KMS-11 (cell line): Measurements from ENCODE around the gene CCDC88B.

Experiments
- H2AFZ ChIP-seq: fragments of 200-600 bp; sonication (generic); 2 replicates; pipeline ENCODE4 v1.6.1; 2016; ENCODE audit warnings: antibody characterized with exemption, mixed run types, low read depth
- H3K27ac ChIP-seq: fragments of 200-600 bp; sonication (generic); 2 replicates; pipeline ENCODE4 v1.6.1; 2016; ENCODE audit warnings: mild to moderate bottlenecking, mixed run types
- H3K27me3 ChIP-seq: fragments of 200-600 bp; sonication (generic); 2 replicates; pipeline ENCODE4 v1.6.1; 2017; ENCODE audit warnings: mild to moderate bottlenecking, low read depth, mixed run types, moderate library complexity; ENCODE audit not compliant: insufficient read depth
- H3K36me3 ChIP-seq: fragments of 200-600 bp; sonication (generic); 2 replicates; pipeline ENCODE4 v1.6.1; 2017; ENCODE audit warnings: mild to moderate bottlenecking, mixed run types; ENCODE audit not compliant: insufficient read depth
- H3K4me1 ChIP-seq: fragments of 200-600 bp; sonication (generic); 2 replicates; pipeline ENCODE4 v1.6.1; 2016; ENCODE audit warnings: mild to moderate bottlenecking, low read depth, mixed run types; ENCODE audit not compliant: poor library complexity, severe bottlenecking
- H3K4me2 ChIP-seq: fragments of 200-600 bp; sonication (generic); 2 replicates; pipeline ENCODE4 v1.7.0; 2016; ENCODE audit warnings: mild to moderate bottlenecking, mixed run types
- H3K4me3 ChIP-seq: fragments of 200-600 bp; sonication (generic); IDR thresholded peaks from 2 replicates; pipeline ENCODE4 v1.6.1; 2017; ENCODE audit warnings: low read depth, low read length, mixed read lengths; ENCODE audit not compliant: insufficient read depth
- H3K79me2 ChIP-seq: fragments of 200-600 bp; sonication (generic); 2 replicates; pipeline ENCODE4 v1.6.1; 2016; ENCODE audit warnings: low read depth, mixed run types; ENCODE audit not compliant: insufficient read depth
- H3K9ac ChIP-seq: fragments of 200-600 bp; sonication (generic); 2 replicates; pipeline ENCODE4 v1.6.1; 2016; ENCODE audit warnings: mild to moderate bottlenecking, mixed run types
- H4K20me1 ChIP-seq: fragments of 200-600 bp; sonication (generic); 2 replicates; pipeline ENCODE4 v1.6.1; 2016; ENCODE audit warnings: mild to moderate bottlenecking, mixed run types; ENCODE audit not compliant: insufficient read depth
- TF ChIP-seq, protein P1 (sequence below): fragments of 200-600 bp; sonication (generic); conservative IDR thresholded peaks from 2 replicates; pipeline ENCODE4 v1.6.1; 2017; ENCODE audit warnings: low read depth, mild to moderate bottlenecking, antibody characterized with exemption, low read length, moderate library complexity, mixed read lengths

CCDC88B gene

DNA sequence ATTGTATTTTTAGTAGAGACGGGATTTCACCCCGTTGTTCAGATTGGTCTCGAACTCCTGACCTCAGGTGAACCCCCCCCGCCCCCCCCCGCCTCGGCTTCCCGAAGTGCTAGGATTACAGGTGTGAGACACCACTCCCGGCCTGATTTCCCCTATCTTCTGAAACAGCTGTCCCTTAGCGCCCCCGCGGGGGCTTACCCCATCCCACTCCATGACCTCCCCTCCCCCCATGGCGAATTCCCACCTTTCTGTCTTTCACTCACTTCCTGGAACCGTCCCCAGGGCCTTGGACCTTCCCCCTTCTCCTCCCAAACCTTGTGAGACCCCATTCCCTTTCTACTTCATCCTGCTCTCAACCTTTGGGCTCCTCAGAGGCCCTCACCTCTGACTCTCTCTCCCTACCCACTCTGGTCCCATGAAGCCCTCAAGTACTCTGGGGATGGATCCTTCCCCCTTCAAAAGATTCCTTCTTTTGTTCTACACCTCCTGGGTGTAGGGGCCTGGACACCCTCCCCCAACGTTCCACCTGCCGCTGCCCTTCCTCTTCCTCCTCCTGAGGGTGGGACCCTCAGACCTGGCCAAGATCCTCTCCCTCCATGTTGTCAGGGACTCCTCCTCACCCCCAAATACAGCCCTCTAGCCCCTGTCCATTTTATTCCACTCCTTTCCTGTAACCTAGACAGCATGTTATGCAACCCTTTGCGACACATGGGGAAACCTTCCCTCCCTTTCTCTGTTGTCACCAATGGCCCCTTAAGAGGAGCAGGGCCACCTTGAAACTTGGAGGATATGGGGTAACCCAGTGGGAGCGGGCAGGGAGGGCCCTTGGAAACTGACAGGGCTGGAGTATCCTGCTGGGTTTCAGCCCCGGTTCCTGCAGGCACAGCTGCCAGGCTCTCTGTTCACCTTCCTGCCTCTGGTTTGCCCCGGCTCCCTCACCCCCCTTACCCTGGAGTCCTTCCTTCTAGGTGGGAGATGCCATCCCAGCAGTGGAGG is 20.9 kb upstream of the CCDC88B start:
- Histone ChIP-seq H3K36me3 (no peaks in the 10 kb centered on the region), H3K27me3 (no peaks in the 10 kb centered on the region)

DNA sequence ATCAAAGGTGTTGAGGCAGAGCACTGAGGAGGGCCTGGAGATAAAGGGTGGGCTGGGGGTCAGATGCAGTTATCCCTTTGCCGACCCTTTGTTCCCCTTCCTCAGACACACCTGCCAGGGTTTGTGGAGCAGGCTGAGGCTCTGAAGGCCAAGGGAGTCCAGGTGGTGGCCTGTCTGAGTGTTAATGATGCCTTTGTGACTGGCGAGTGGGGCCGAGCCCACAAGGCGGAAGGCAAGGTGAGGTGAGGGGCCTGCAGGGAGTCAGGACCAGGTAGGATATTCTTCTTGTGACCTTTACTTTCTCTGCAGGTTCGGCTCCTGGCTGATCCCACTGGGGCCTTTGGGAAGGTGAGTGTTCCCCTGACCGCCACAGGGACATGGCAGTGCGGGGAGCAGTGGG is 19.4 kb upstream of the CCDC88B start:
- Histone ChIP-seq H3K4me2 (no peak overlapping the region), H3K36me3 (no peaks in the 10 kb centered on the region), H3K9ac (no peak overlapping the region), H4K20me1 (no peaks in the 10 kb centered on the region), H2AFZ (no peak overlapping the region), H3K4me1 (peaks cover 20% of the 10 kb centered on the region), H3K79me2 (no peaks in the 10 kb centered on the region), H3K4me3 (no peak overlapping the region), H3K27ac (no peak overlapping the region), H3K27me3 (no peaks in the 10 kb centered on the region)
- TF ChIP-seq, protein P1, sequence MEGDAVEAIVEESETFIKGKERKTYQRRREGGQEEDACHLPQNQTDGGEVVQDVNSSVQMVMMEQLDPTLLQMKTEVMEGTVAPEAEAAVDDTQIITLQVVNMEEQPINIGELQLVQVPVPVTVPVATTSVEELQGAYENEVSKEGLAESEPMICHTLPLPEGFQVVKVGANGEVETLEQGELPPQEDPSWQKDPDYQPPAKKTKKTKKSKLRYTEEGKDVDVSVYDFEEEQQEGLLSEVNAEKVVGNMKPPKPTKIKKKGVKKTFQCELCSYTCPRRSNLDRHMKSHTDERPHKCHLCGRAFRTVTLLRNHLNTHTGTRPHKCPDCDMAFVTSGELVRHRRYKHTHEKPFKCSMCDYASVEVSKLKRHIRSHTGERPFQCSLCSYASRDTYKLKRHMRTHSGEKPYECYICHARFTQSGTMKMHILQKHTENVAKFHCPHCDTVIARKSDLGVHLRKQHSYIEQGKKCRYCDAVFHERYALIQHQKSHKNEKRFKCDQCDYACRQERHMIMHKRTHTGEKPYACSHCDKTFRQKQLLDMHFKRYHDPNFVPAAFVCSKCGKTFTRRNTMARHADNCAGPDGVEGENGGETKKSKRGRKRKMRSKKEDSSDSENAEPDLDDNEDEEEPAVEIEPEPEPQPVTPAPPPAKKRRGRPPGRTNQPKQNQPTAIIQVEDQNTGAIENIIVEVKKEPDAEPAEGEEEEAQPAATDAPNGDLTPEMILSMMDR, result no peak

More for the DNA sequence above, 20.9 kb upstream of the CCDC88B start:
- Histone ChIP-seq H3K27ac (peak overlapping the region; percentile 88; the same call in 1 of the 2 replicates), H3K4me3 (no peak overlapping the region), H3K79me2 (peaks cover 10% of the 10 kb centered on the region; the same call in 1 of the 2 replicates), H4K20me1 (no peaks in the 10 kb centered on the region), H3K9ac (peak overlapping the region; percentile 84; the same call in 1 of the 2 replicates), H3K4me1 (peaks cover 33% of the 10 kb centered on the region), H2AFZ (peak overlapping the region; percentile 67; the same call in 1 of the 2 replicates), H3K4me2 (peak overlapping the region; percentile 91)
- TF ChIP-seq, protein P1, result no peak

DNA sequence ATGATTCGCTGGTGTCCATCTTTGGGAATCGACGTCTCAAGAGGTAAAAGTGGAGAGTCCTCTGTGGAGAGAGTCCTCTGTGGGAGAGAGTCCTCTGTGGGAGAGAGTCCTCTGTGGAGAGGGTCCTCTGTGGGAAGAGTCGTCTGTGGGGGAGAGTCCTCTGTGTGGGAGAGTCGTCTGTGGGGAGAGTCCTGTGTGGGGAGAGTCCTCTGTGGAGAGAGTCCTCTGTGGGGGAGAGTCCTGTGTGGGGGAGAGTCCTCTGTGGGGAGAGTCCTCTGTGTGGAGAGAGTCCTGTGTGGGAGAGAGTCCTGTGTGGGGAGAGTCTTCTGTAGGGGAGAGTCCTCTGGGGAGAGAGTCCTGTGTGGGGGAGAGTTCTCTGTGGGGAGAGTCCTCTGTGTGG is 19.0 kb upstream of the CCDC88B start:
- Histone ChIP-seq H3K27me3 (no peaks in the 10 kb centered on the region), H3K79me2 (no peaks in the 10 kb centered on the region)

DNA sequence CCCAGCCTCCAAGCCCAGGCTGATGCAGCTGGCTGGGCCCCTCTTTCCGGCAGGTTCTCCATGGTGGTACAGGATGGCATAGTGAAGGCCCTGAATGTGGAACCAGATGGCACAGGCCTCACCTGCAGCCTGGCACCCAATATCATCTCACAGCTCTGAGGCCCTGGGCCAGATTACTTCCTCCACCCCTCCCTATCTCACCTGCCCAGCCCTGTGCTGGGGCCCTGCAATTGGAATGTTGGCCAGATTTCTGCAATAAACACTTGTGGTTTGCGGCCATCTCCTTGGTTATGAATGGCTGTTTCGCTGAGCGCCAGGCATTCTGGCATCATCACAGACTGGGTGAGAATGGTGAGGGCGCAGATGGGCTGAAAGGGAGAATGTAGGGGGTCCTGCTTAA is 18.5 kb upstream of the CCDC88B start:
- Histone ChIP-seq H3K4me1 (peaks cover 11% of the 10 kb centered on the region), H2AFZ (no peak overlapping the region), H4K20me1 (no peaks in the 10 kb centered on the region), H3K4me3 (no peak overlapping the region), H3K4me2 (no peak overlapping the region), H3K27me3 (no peaks in the 10 kb centered on the region), H3K36me3 (no peaks in the 10 kb centered on the region), H3K79me2 (no peaks in the 10 kb centered on the region), H3K9ac (no peak overlapping the region), H3K27ac (no peak overlapping the region)
- TF ChIP-seq, protein P1, result no peak

More for the DNA sequence above, 19.0 kb upstream of the CCDC88B start:
- Histone ChIP-seq H3K4me2 (no peak overlapping the region), H3K9ac (no peak overlapping the region), H2AFZ (no peak overlapping the region), H3K27ac (no peak overlapping the region), H3K4me3 (no peak overlapping the region), H3K4me1 (peaks cover 16% of the 10 kb centered on the region), H3K36me3 (no peaks in the 10 kb centered on the region), H4K20me1 (no peaks in the 10 kb centered on the region)
- TF ChIP-seq, protein P1, result no peak
